Sigmoid colon (tissue), 4 donors: ENCODE data around the gene MRPL58.

Experiments used
- CTCF ChIP-seq, 4 experiments: fragments of 450-650 bp in 3 of 4; fragments of 200-600 bp in 1 of 4; IDR thresholded peaks; one replicate each; pipeline ENCODE4 v1.5.1; 2016 to 2019; ENCODE audit warnings: antibody characterized with exemption in 4 of 4, mild to moderate bottlenecking in 3 of 4, moderate library complexity in 2 of 4
- EP300 ChIP-seq, 4 donors: sonication (generic); formaldehyde crosslinking; IDR thresholded peaks; one replicate each; pipeline ENCODE4 v1.6.1; 2017; ENCODE audit warnings: antibody characterized with exemption in 4 of 4
- POLR2A ChIP-seq, 2 donors: fragments of 450-650 bp; IDR thresholded peaks; one replicate each; pipeline ENCODE4 v1.6.1; 2016; ENCODE audit warnings: antibody characterized with exemption in 2 of 2, mild to moderate bottlenecking in 2 of 2, moderate library complexity in 2 of 2
- POLR2AphosphoS5 ChIP-seq, 4 donors: sonication (generic); formaldehyde crosslinking; IDR thresholded peaks; one replicate each; pipeline ENCODE4 v1.6.1; 2017; ENCODE audit warnings: antibody characterized with exemption in 4 of 4

DNA sequence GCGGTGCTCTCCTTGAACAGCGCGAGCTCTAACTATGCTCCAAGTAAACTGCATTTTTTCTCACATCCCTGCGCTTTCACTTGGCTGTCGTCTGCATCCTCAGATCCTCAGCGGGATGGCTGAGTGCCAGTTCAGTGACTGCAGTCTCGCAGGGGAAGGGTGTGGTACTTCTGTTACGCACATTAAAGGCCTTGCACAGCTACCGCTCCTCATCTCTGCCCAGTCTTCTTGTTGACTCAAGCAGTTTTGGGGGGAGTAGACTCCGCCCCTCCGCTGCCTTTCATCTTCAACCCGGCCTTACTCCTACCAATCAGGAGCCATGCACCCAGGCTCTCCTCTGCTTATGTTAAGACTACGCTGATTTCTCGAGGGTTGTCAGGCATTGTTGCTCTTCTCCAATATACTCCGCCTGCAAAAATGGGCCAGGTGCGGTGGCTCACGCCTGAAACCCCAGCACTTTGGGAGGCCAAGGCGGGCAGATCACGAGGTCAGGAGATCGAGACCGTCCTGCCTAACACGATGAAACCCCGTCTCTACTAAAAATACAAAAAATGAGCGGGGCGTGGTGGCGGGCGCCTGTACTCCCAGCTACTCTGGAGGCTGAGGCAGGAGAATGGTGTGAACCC lies 24.3 kb downstream of the MRPL58 start:
- TF ChIP-seq CTCF (IDR thresholded peaks at IDR 0.05) (no peak), EP300 (IDR thresholded peaks at IDR 0.05) (no peak), POLR2AphosphoS5 (IDR thresholded peaks at IDR 0.05) (peak in 3 of 4 donors; percentile 50 to 75 (median 57)), POLR2A (IDR thresholded peaks at IDR 0.05) (no peak)
